Naive B cell (primary cell): ENCODE data around the gene CADM2. TPM values are rescaled to one million over a fixed set of nuclear protein-coding genes. Genes with fewer than 3 reads are reported as not detected.
A peak's percentile ranks its signal among the peaks of the same experiment; 100 is the strongest.
"Not testable (repeated sequence)": the region's sequence is repeated elsewhere in the genome, so short reads cannot be mapped to it uniquely, and the experiment has no call there.

Experiments
- ATAC-seq, 2 donors: fragments of 150-1000 bp; cut with Tn5 transposase; 2 replicates each; pipeline ENCODE4 v1.10.0; 2021; ENCODE audit warnings: low read depth in 2 of 2, mild to moderate bottlenecking in 2 of 2, moderate library complexity in 2 of 2
- DNase-seq: peaks from one replicate; pipeline ENCODE4 v3.0.0; 2022
- H3K27ac Mint-ChIP-seq, 6 donors: one replicate each; pipeline ENCODE4 v1.8.0; 2020 to 2022; ENCODE audit warnings: mild to moderate bottlenecking in 6 of 6, mixed read lengths in 6 of 6, moderate library complexity in 5 of 6, inconsistent platforms in 2 of 6
- H3K27me3 Mint-ChIP-seq, 3 donors: one replicate each; pipeline ENCODE4 v1.8.0; 2021 to 2022; ENCODE audit warnings: mixed read lengths in 3 of 3, mild to moderate bottlenecking in 1 of 3
- H3K36me3 Mint-ChIP-seq, 2 donors: one replicate each; pipeline ENCODE4 v1.8.0; 2020 to 2022; ENCODE audit warnings: mixed read lengths in 2 of 2, inconsistent platforms in 1 of 2, mild to moderate bottlenecking in 1 of 2
- H3K4me1 Mint-ChIP-seq, 3 donors: one replicate each; pipeline ENCODE4 v1.8.0; 2020 to 2022; ENCODE audit warnings: mixed read lengths in 3 of 3, inconsistent platforms in 1 of 3, mild to moderate bottlenecking in 1 of 3, moderate library complexity in 1 of 3
- H3K4me3 Mint-ChIP-seq, 8 donors: one replicate each; pipeline ENCODE4 v1.8.0; 2020 to 2022; ENCODE audit warnings: mild to moderate bottlenecking in 8 of 8, mixed read lengths in 8 of 8, moderate library complexity in 8 of 8, inconsistent platforms in 2 of 8
- H3K9me3 Mint-ChIP-seq, 7 donors: one replicate each; pipeline ENCODE4 v1.8.0; 2020 to 2022; ENCODE audit warnings: mixed read lengths in 7 of 7, mild to moderate bottlenecking in 5 of 7, inconsistent platforms in 2 of 7, moderate library complexity in 1 of 7
- polyA plus RNA-seq, 6 donors: library from polyadenylated mRNA; unstranded; fragments of 300-500 nt; fragmentation: Illumina TruSeq; gene quantifications; one replicate each; pipeline ENCODE4 v1.2.3, GENCODE V29; 2021; ENCODE audit warnings: low read depth in 6 of 6

Gene CADM2
- polyA plus RNA-seq, 6 donors from 2014 or later: 0.26 to 0.59 TPM; not detected in 4

DNA sequence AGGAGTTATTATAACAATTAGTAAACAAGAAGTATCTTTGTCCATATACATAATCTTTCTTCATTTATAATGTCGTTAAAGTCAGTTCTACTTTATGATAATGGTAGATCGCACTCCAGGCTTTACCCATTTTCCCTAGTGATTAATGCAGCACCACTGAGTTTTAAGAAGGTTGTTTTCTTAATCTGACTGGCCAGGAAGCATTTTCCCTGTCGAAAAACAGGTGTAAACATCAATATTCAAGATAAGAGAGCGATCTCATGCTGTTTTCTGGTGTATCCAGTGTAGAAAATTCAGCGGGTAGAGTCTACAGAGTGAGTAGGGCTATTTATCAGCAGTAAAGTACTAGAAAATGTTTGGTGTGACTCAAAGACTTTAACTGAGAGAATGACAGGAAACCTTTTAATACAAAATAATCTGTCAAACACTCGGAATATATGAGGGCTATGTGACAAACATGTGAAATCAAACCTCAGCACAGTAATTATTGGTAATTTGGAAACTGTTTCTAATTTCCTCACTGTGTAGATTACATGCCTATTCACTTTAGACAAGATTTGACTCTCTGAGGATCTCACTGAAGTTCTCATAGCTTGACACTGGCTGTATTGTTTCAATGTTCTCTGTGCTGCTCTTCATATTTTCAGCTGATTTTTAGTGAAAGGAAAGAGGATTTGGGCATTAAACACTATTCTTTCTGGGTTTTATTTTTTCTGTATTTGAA lies 1019.0 kb downstream of the CADM2 start:
- H3K4me1 Mint-ChIP-seq: no peaks in the 10 kb centered on the region
- no peaks in the 10 kb centered on the region for H3K27me3 Mint-ChIP-seq
- H3K4me3 Mint-ChIP-seq: no peak overlapping the region
- H3K36me3 Mint-ChIP-seq: no peaks in the 10 kb centered on the region
- no peak overlapping the region for H3K27ac Mint-ChIP-seq
- DNase-seq (no peak), ATAC-seq (no peak)
- H3K9me3 Mint-ChIP-seq: peaks cover 0 to 4% (median 0%) of the 10 kb centered on the region in 7 donors

DNA sequence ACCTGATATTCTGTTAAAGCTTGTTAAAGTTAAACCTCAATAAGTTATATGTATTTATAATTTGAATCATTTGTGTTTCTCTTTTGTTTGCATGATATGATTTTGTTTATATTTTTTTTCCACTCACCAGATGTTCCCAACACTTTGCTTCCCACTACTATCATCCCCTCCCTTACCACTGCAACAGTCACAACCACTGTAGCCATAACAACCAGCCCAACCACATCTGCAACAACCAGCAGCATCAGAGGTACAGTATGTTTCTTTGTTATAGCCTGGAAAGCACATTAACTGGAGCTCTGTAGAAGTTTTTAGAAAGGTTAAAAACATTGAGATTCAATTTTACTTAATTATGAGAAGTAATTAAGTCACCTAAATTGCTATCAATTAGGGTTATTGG lies 1020.2 kb downstream of the CADM2 start:
- ATAC-seq (no peak), DNase-seq (no peak)
- Mint-ChIP-seq H3K9me3 (peaks cover 0 to 4% (median 0%) of the 10 kb centered on the region in 7 donors), H3K36me3 (no peaks in the 10 kb centered on the region), H3K27me3 (no peaks in the 10 kb centered on the region), H3K4me1 (no peaks in the 10 kb centered on the region), H3K27ac (no peak overlapping the region), H3K4me3 (no peak overlapping the region)

DNA sequence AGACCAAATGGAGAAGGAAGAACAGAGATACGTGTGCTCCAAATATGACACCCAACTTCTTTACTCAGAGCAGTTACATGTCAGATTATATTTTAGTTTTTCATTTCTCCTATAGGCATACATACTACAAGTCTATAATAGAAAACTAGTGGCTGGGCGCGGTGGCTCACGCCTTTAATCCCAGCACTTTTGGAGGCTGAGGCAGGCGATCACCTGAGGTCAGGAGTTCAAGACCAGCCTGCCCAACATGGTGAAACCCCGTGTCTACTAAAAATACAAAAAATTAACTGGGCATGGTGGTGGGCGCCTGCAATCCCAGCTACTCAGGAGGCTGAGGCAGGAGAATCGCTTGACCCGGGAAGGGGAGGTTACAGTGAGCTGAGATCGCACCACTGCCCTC lies 1030.8 kb downstream of the CADM2 start:
- not testable (repeated sequence) for H3K4me1 Mint-ChIP-seq, H3K27me3 Mint-ChIP-seq, H3K36me3 Mint-ChIP-seq, DNase-seq, H3K9me3 Mint-ChIP-seq, H3K27ac Mint-ChIP-seq, ATAC-seq
- H3K4me3 Mint-ChIP-seq: peak overlapping the region in 1 of 8 donors; percentile 29

DNA sequence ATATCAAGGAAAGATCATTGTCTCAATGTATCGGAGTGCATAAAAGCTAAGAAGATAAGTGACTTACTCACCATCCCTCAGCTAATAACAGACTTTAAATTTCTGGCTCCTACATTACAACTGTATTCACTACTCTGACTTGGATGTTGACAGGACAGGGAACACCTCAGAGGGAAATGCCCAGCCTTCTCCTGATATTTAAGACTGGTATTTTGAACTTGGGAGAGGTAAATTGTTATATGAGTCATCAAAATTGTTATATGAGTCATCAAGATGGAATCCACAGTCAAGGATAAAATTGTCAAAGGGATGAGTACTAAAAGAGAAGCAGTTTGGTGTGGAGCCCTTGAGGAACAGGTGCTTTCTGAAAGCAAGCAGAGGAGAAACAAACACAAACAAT lies 1070.8 kb downstream of the CADM2 start:
- Mint-ChIP-seq H3K4me3 (no peak overlapping the region), H3K4me1 (no peaks in the 10 kb centered on the region), H3K9me3 (peaks cover 0 to 2% (median 0%) of the 10 kb centered on the region in 7 donors), H3K36me3 (no peaks in the 10 kb centered on the region), H3K27me3 (no peaks in the 10 kb centered on the region), H3K27ac (no peak overlapping the region)
- ATAC-seq (no peak), DNase-seq (no peak)

DNA sequence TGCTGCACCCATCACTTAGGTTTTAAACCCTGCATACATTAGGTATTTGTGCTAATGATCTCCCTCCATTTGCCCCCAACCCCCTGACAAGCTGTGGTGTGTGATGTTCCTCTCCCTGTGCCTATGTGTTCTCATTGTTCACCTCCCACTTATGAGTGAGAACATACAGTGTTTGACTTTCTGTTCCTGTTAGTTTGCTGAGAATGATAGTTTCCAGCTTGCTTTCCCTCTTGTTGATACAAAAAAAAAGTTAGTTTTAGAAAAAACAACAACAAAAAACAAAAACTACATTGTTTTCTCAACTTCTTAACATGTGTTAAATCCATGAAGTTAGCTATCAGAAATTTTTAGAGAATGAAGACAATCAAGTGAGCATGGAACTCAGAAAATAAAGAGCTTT lies 1079.1 kb downstream of the CADM2 start:
- H3K4me3 Mint-ChIP-seq: no peak overlapping the region
- no peak overlapping the region for H3K27ac Mint-ChIP-seq
- H3K9me3 Mint-ChIP-seq: peaks cover 0 to 17% (median 5%) of the 10 kb centered on the region in 7 donors
- ATAC-seq (no peak), DNase-seq (no peak)
- H3K4me1 Mint-ChIP-seq: no peaks in the 10 kb centered on the region
- no peaks in the 10 kb centered on the region for H3K27me3 Mint-ChIP-seq
- H3K36me3 Mint-ChIP-seq: no peaks in the 10 kb centered on the region

- Mint-ChIP-seq H3K27me3 (no peaks in the 10 kb centered on the region), H3K4me1 (no peaks in the 10 kb centered on the region), H3K27ac (no peak overlapping the region), H3K36me3 (no peaks in the 10 kb centered on the region), H3K4me3 (no peak overlapping the region), H3K9me3 (peaks cover 0 to 25% (median 12%) of the 10 kb centered on the region in 7 donors)
- no peak for ATAC-seq
- DNase-seq: no peak
These were observed 1087.8 kb downstream of the CADM2 start for GRCh38 chr3:86046436-86047136.

DNA sequence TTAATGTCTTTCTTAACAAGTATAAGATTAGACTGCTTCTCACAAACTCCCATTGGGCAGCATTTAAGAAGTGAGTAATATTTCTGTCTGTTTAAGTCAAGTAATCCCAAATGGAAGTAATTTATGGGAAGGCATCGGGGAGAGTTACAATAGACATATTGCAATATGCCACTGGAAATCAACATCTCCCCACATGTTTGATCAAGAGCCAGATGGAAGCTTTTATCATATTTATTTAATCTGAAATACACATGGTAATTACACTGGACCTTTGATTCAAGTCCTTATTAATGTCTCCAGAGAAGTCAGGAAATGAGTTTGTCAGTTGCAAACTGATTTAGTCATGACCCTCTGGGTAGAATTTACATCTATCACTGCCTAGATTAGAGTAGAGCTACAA lies 1088.4 kb downstream of the CADM2 start:
- H3K9me3 Mint-ChIP-seq: peaks cover 0 to 25% (median 10%) of the 10 kb centered on the region in 7 donors
- no peak overlapping the region for H3K4me3 Mint-ChIP-seq
- no peak overlapping the region for H3K27ac Mint-ChIP-seq
- no peak for DNase-seq
- ATAC-seq: no peak
- no peaks in the 10 kb centered on the region for H3K4me1 Mint-ChIP-seq
- no peaks in the 10 kb centered on the region for H3K36me3 Mint-ChIP-seq
- H3K27me3 Mint-ChIP-seq: no peaks in the 10 kb centered on the region

- no peaks in the 10 kb centered on the region for H3K4me1 Mint-ChIP-seq
- H3K9me3 Mint-ChIP-seq: peaks cover 0 to 10% (median 4%) of the 10 kb centered on the region in 7 donors
- H3K27ac Mint-ChIP-seq: no peak overlapping the region
- no peaks in the 10 kb centered on the region for H3K27me3 Mint-ChIP-seq
- H3K4me3 Mint-ChIP-seq: no peak overlapping the region
- ATAC-seq (no peak), DNase-seq (no peak)
- H3K36me3 Mint-ChIP-seq: no peaks in the 10 kb centered on the region
These were observed 1092.3 kb downstream of the CADM2 start for GRCh38 chr3:86051058-86051457.

DNA sequence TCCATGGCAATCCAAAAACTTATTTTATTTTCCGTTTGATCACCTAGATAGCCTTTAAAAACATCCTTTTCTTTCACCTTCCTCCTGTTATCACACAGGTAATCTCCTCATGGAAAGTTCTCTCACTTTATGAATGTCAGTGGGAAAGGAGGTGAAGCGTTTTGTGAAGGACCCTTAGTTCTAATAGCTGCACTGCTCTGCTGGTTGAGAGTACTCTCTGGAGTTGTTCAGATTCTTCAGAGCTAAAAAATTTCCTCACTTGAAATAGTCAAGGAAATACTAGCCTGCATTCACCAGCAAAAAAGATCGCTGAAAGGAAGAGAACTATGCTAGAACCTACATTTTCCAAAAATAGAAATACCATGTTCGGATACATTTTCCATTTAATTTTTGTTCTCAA lies 1097.2 kb downstream of the CADM2 start:
- H3K27me3 Mint-ChIP-seq: no peaks in the 10 kb centered on the region
- H3K4me1 Mint-ChIP-seq: no peaks in the 10 kb centered on the region
- no peak overlapping the region for H3K27ac Mint-ChIP-seq
- H3K4me3 Mint-ChIP-seq: no peak overlapping the region
- DNase-seq (no peak), ATAC-seq (no peak)
- peaks cover 0 to 4% (median 0%) of the 10 kb centered on the region in 7 donors for H3K9me3 Mint-ChIP-seq
- no peaks in the 10 kb centered on the region for H3K36me3 Mint-ChIP-seq

DNA sequence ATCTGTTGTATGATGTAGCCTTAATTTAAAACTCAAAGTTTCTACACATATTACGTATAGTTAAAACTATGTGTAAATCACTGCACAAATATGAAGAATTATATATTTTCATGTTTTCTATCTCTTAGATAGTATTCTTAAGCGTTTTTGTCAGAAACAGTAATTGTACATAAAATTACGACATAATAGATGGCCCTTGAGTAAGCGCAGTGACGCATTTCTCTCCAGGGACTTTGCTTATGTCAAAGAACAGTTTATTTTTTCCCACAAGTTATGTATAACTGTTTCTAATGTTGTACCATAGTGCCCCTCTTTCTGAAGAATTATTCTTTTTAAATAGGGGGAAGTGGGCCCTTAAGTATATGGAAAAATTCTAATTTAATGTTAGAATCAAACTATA lies 1098.2 kb downstream of the CADM2 start:
- H3K4me1 Mint-ChIP-seq: no peaks in the 10 kb centered on the region
- no peak for DNase-seq
- no peak overlapping the region for H3K4me3 Mint-ChIP-seq
- ATAC-seq: no peak
- H3K27ac Mint-ChIP-seq: no peak overlapping the region
- H3K9me3 Mint-ChIP-seq: peaks cover 0 to 2% (median 0%) of the 10 kb centered on the region in 7 donors
- H3K36me3 Mint-ChIP-seq: no peaks in the 10 kb centered on the region
- no peaks in the 10 kb centered on the region for H3K27me3 Mint-ChIP-seq

DNA sequence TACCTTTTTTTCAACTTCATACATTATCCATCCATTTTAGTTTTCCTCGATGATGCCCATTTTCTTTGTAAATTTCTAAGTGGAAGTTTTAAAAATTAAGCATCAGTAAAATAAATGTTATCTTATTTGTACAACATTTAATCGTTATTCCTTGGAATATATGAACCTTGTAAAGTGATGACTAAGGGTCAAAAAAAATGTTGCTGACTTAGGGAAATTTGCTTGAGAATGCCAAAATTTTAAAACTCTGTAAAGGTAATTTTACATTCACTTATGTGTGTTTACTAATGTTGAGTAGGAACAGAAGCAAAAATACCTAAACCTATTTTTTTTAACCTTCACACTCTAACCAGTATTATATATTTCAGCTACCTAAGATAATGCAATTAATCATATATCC lies 1115.0 kb downstream of the CADM2 start:
- Mint-ChIP-seq H3K9me3 (no peaks in the 10 kb centered on the region), H3K27me3 (no peaks in the 10 kb centered on the region), H3K4me1 (no peaks in the 10 kb centered on the region), H3K4me3 (no peak overlapping the region), H3K36me3 (no peaks in the 10 kb centered on the region), H3K27ac (no peak overlapping the region)
- ATAC-seq: no peak
- DNase-seq: no peak

GRCh38 chr3:86087160-86087871 lies 1128.5 kb downstream of the CADM2 start:
- ATAC-seq: no peak
- no peaks in the 10 kb centered on the region for H3K27me3 Mint-ChIP-seq
- H3K36me3 Mint-ChIP-seq: no peaks in the 10 kb centered on the region

DNA sequence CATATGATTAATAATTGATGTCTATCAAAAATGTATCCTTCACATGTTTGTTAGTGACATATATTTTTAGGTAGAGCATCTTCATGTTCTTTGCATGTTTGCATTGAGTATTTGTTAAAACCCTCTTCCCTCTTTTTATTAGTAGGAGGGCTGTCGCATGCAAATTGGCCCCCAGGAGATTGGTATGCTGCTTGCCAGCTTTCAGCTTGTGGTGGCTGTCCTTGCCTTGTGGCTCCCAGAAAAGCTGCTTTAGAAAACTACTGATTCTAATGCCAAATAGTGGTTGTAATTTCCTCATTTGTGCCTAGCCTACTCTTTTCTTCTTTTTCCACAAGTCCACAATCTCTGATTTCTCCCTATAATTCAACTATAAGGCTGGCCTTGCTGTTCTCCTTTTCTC lies 1145.4 kb downstream of the CADM2 start:
- no peaks in the 10 kb centered on the region for H3K4me1 Mint-ChIP-seq
- H3K36me3 Mint-ChIP-seq: no peaks in the 10 kb centered on the region
- DNase-seq (no peak), ATAC-seq (no peak)
- H3K27ac Mint-ChIP-seq: no peak overlapping the region
- H3K9me3 Mint-ChIP-seq: peaks cover 4 to 18% (median 11%) of the 10 kb centered on the region in 7 donors
- no peaks in the 10 kb centered on the region for H3K27me3 Mint-ChIP-seq
- no peak overlapping the region for H3K4me3 Mint-ChIP-seq

More at GRCh38 chr3:86087160-86087871, 1128.5 kb downstream of the CADM2 start:
- Mint-ChIP-seq H3K4me1 (no peaks in the 10 kb centered on the region), H3K9me3 (peaks cover 0 to 28% (median 10%) of the 10 kb centered on the region in 7 donors), H3K4me3 (no peak overlapping the region), H3K27ac (no peak overlapping the region)
- DNase-seq: no peak

GRCh38 chr3:86109434-86109833 lies 1150.6 kb downstream of the CADM2 start:
- no peak overlapping the region for H3K4me3 Mint-ChIP-seq
- no peak overlapping the region for H3K27ac Mint-ChIP-seq
- no peak for ATAC-seq
- peaks cover 5 to 16% (median 9%) of the 10 kb centered on the region in 7 donors for H3K9me3 Mint-ChIP-seq
- H3K27me3 Mint-ChIP-seq: no peaks in the 10 kb centered on the region
- H3K36me3 Mint-ChIP-seq: no peaks in the 10 kb centered on the region
- no peaks in the 10 kb centered on the region for H3K4me1 Mint-ChIP-seq
- no peak for DNase-seq
